H9 (cell line): Measurements from ENCODE around the gene NAGPA. TPM values are rescaled to one million over a fixed set of nuclear protein-coding genes. Genes with fewer than 3 reads are reported as not detected.

Source experiments
- DNase-seq: peaks from one replicate; pipeline ENCODE4 v3.0.0-alpha.2; 2017
- H2AFZ ChIP-seq: one replicate; pipeline ENCODE4 v1.6.1; 2013; ENCODE audit warnings: mild to moderate bottlenecking, low read length, control low read depth, moderate library complexity
- H2AK5ac ChIP-seq: 2 replicates; pipeline ENCODE4 v1.6.1; 2013; ENCODE audit warnings: low read length, control low read depth, mixed read lengths; ENCODE audit not compliant: insufficient read length
- H2BK120ac ChIP-seq: one replicate; pipeline ENCODE4 v1.6.1; 2013; ENCODE audit warnings: low read depth, mild to moderate bottlenecking, low read length, control low read depth, inconsistent platforms; ENCODE audit not compliant: poor library complexity, severe bottlenecking
- H2BK12ac ChIP-seq: 2 replicates; pipeline ENCODE4 v1.6.1; 2013; ENCODE audit warnings: low read length, control low read depth, mixed read lengths, low read depth; ENCODE audit not compliant: insufficient read length
- H2BK15ac ChIP-seq: 2 replicates; pipeline ENCODE4 v1.6.1; 2013; ENCODE audit warnings: low read depth, low read length, control low read depth
- H2BK20ac ChIP-seq: one replicate; pipeline ENCODE4 v1.6.1; 2013; ENCODE audit warnings: low read depth, mild to moderate bottlenecking, low read length, control low read depth, inconsistent platforms; ENCODE audit not compliant: poor library complexity, severe bottlenecking
- H2BK5ac ChIP-seq: 2 replicates; pipeline ENCODE4 v1.6.1; 2013; ENCODE audit warnings: low read length, control low read depth, mixed read lengths; ENCODE audit not compliant: insufficient read length
- H3K14ac ChIP-seq: 2 replicates; pipeline ENCODE4 v1.6.1; 2013; ENCODE audit warnings: low read length, control low read depth; ENCODE audit not compliant: insufficient read depth
- H3K18ac ChIP-seq: 2 replicates; pipeline ENCODE4 v1.6.1; 2013; ENCODE audit warnings: low read depth, mild to moderate bottlenecking, mixed read lengths, low read length, control low read depth; ENCODE audit not compliant: insufficient read length
- H3K23ac ChIP-seq: 2 replicates; pipeline ENCODE4 v1.6.1; 2013; ENCODE audit warnings: low read length, control low read depth, mixed read lengths, low read depth; ENCODE audit not compliant: insufficient read length
- H3K23me2 ChIP-seq: 2 replicates; pipeline ENCODE4 v1.6.1; 2013; ENCODE audit warnings: low read depth, mild to moderate bottlenecking, mixed read lengths, low read length, control low read depth; ENCODE audit not compliant: insufficient read length, poor library complexity, severe bottlenecking
- H3K27ac ChIP-seq: 2 replicates; pipeline ENCODE4 v1.5.1; 2013; ENCODE audit warnings: low read length, control low read depth, mixed read lengths, low read depth; ENCODE audit not compliant: insufficient read length
- H3K27me3 ChIP-seq: 2 replicates; pipeline ENCODE4 v1.6.1; 2013; ENCODE audit warnings: low read length, control low read depth, inconsistent platforms; ENCODE audit not compliant: insufficient read depth
- H3K4ac ChIP-seq: 2 replicates; pipeline ENCODE4 v1.6.1; 2013; ENCODE audit warnings: low read depth, mild to moderate bottlenecking, control low read depth, inconsistent platforms, low read length, moderate library complexity
- H3K4me1 ChIP-seq: 2 replicates; pipeline ENCODE4 v1.6.1; 2013; ENCODE audit warnings: low read length, control low read depth, inconsistent platforms; ENCODE audit not compliant: insufficient read depth
- H3K4me2 ChIP-seq: 2 replicates; pipeline ENCODE4 v1.6.1; 2013; ENCODE audit warnings: low read length, control low read depth, mixed read lengths; ENCODE audit not compliant: insufficient read length, insufficient read depth
- H3K56ac ChIP-seq: 2 replicates; pipeline ENCODE4 v1.6.1; 2013; ENCODE audit warnings: low read depth, mild to moderate bottlenecking, mixed read lengths, low read length, control low read depth; ENCODE audit not compliant: insufficient read length
- H3K79me1 ChIP-seq: 2 replicates; pipeline ENCODE4 v1.6.1; 2013; ENCODE audit warnings: low read depth, mild to moderate bottlenecking, moderate library complexity, low read length, control low read depth, inconsistent platforms; ENCODE audit not compliant: insufficient read depth, poor library complexity, severe bottlenecking
- H3K79me2 ChIP-seq: 2 replicates; pipeline ENCODE4 v1.6.1; 2013; ENCODE audit warnings: low read length, control low read depth, inconsistent platforms; ENCODE audit not compliant: insufficient read depth
- H3K9ac ChIP-seq: 2 replicates; pipeline ENCODE4 v1.6.1; 2013; ENCODE audit warnings: low read length, control low read depth, mixed read lengths; ENCODE audit not compliant: insufficient read length; ENCODE audit errors: extremely low read depth
- H3K9me3 ChIP-seq: one replicate; pipeline ENCODE4 v1.6.1; 2013; ENCODE audit warnings: low read depth, low read length, inconsistent platforms; ENCODE audit not compliant: control insufficient read depth
- H3T11ph ChIP-seq: one replicate; pipeline ENCODE4 v1.6.1; 2013; ENCODE audit warnings: mild to moderate bottlenecking, low read length, control low read depth, inconsistent platforms
- H4K20me1 ChIP-seq: one replicate; pipeline ENCODE4 v1.6.1; 2013; ENCODE audit not compliant: control insufficient read depth, insufficient read length, insufficient read depth
- H4K5ac ChIP-seq: 2 replicates; pipeline ENCODE4 v1.6.1; 2013; ENCODE audit warnings: low read depth, mild to moderate bottlenecking, mixed read lengths, low read length, control low read depth; ENCODE audit not compliant: insufficient read length
- H4K8ac ChIP-seq: replicated peaks from 2 replicates; pipeline ENCODE4 v1.6.1; 2013; ENCODE audit warnings: low read length, control low read depth, mixed read lengths, low read depth; ENCODE audit not compliant: insufficient read length
- H4K91ac ChIP-seq: 2 replicates; pipeline ENCODE4 v1.6.1; 2013; ENCODE audit warnings: low read depth, mild to moderate bottlenecking, moderate library complexity, mixed read lengths, low read length, control low read depth; ENCODE audit not compliant: insufficient read length
- H3K27ac Mint-ChIP-seq, 3 experiments: 2 replicates in 2 of 3; 3 replicates in 1 of 3; pipeline ENCODE4 v1.8.0; 2020 to 2021; ENCODE audit warnings: mixed read lengths in 3 of 3, mild to moderate bottlenecking in 1 of 3, moderate library complexity in 1 of 3
- H3K27me3 Mint-ChIP-seq: 2 replicates; pipeline ENCODE4 v1.8.0; 2021; ENCODE audit warnings: low read depth, mild to moderate bottlenecking, moderate library complexity, mixed read lengths
- H3K36me3 Mint-ChIP-seq, 3 experiments: 2 replicates in 2 of 3; 3 replicates in 1 of 3; pipeline ENCODE4 v1.8.0; 2020 to 2021; ENCODE audit warnings: low read depth in 3 of 3, mixed read lengths in 3 of 3; ENCODE audit not compliant: insufficient read depth in 1 of 3
- H3K4me1 Mint-ChIP-seq, 2 experiments: 2 replicates each; pipeline ENCODE4 v1.8.0; 2020; ENCODE audit warnings: mixed read lengths in 2 of 2
- H3K4me3 Mint-ChIP-seq, 2 experiments: 2 replicates in 1 of 2; 3 replicates in 1 of 2; pipeline ENCODE4 v1.8.0; 2020 to 2021; ENCODE audit warnings: mild to moderate bottlenecking in 2 of 2, mixed read lengths in 2 of 2, moderate library complexity in 1 of 2
- H3K9me3 Mint-ChIP-seq, 2 experiments: 2 replicates in 1 of 2; 3 replicates in 1 of 2; pipeline ENCODE4 v1.8.0; 2020; ENCODE audit warnings: mild to moderate bottlenecking in 2 of 2, mixed read lengths in 2 of 2, moderate library complexity in 1 of 2
- WGBS: extraction: QIAGEN DNeasy Blood & Tissue Kit; methylation state at CpG from one replicate; pipeline ENCODE4 v1.1.7; 2013; ENCODE audit warnings: missing lambda C conversion rate, low lambda C conversion rate, mixed read lengths; ENCODE audit not compliant: insufficient read length; ENCODE audit errors: extremely low coverage; 5-methylcytosine and 5-hydroxymethylcytosine counted together
- total RNA-seq: library from RNA; stranded (reverse); gene quantifications from 2 replicates; pipeline ENCODE4 v1.2.1, GENCODE V29; 2021
- TF ChIP-seq, protein P1 (sequence below): fragments of 200-600 bp; sonication (generic); conservative IDR thresholded peaks from 3 replicates; pipeline ENCODE4 v1.8.0; 2021; ENCODE audit warnings: antibody characterized with exemption, mild to moderate bottlenecking

Gene NAGPA
- total RNA-seq, 1 experiment from 2014 or later, result 12.1 TPM

GRCh38 chr16:4979736-4980660, 53.7 kb downstream of the NAGPA start:
- H3K79me1 ChIP-seq, result no peaks in the 10 kb centered on the region
- Mint-ChIP-seq H3K9me3 (no peaks in the 10 kb centered on the region; a peak in 1 of 5 replicates), H3K4me1 (peaks cover 0 to 6% of the 10 kb centered on the region in 2 experiments; a peak in 2 of 4 replicates), H3K4me3 (no peak overlapping the region), H3K27me3 (peaks cover 9% of the 10 kb centered on the region), H3K36me3 (no peaks in the 10 kb centered on the region), H3K27ac (peak overlapping the region in 2 of 3 experiments; percentile 50 to 81; a peak in 3 of 7 replicates)
- H2AK5ac ChIP-seq, result no peak overlapping the region
- H2BK120ac ChIP-seq, result no peak overlapping the region
- H3K79me2 ChIP-seq, result no peaks in the 10 kb centered on the region
- H4K5ac ChIP-seq, result no peak overlapping the region
- H3K18ac ChIP-seq, result no peak overlapping the region
- no peak overlapping the region for H4K91ac ChIP-seq
- no peaks in the 10 kb centered on the region for H3K4me1 ChIP-seq
- H3K23ac ChIP-seq, result no peak overlapping the region
- H3K4me2 ChIP-seq, result no peak overlapping the region
- no peak overlapping the region for H2BK5ac ChIP-seq
- no peaks in the 10 kb centered on the region for H3K23me2 ChIP-seq
- H3K9ac ChIP-seq, result no peak overlapping the region
- TF ChIP-seq, protein P1, sequence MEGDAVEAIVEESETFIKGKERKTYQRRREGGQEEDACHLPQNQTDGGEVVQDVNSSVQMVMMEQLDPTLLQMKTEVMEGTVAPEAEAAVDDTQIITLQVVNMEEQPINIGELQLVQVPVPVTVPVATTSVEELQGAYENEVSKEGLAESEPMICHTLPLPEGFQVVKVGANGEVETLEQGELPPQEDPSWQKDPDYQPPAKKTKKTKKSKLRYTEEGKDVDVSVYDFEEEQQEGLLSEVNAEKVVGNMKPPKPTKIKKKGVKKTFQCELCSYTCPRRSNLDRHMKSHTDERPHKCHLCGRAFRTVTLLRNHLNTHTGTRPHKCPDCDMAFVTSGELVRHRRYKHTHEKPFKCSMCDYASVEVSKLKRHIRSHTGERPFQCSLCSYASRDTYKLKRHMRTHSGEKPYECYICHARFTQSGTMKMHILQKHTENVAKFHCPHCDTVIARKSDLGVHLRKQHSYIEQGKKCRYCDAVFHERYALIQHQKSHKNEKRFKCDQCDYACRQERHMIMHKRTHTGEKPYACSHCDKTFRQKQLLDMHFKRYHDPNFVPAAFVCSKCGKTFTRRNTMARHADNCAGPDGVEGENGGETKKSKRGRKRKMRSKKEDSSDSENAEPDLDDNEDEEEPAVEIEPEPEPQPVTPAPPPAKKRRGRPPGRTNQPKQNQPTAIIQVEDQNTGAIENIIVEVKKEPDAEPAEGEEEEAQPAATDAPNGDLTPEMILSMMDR, result no peak
- H3K27ac ChIP-seq, result no peak overlapping the region
- no peak overlapping the region for H2BK15ac ChIP-seq
- H2AFZ ChIP-seq, result no peak overlapping the region
- WGBS, result no CpG with 5 or more reads among the region's 25 CpGs
- DNase-seq, result no peak
- no peaks in the 10 kb centered on the region for H3K27me3 ChIP-seq
- H3K56ac ChIP-seq, result no peak overlapping the region
- no peak overlapping the region for H4K8ac ChIP-seq
- H3K14ac ChIP-seq, result no peak overlapping the region; the same call in 1 of the 2 replicates
- no peak overlapping the region for H3K4ac ChIP-seq
- no peaks in the 10 kb centered on the region for H3K9me3 ChIP-seq
- no peak overlapping the region for H2BK20ac ChIP-seq
- H2BK12ac ChIP-seq, result no peak overlapping the region
- no peaks in the 10 kb centered on the region for H4K20me1 ChIP-seq
- no peak overlapping the region for H3T11ph ChIP-seq
